ENCODE data around the gene XIRP2.

The XIRP2 gene, protein sequence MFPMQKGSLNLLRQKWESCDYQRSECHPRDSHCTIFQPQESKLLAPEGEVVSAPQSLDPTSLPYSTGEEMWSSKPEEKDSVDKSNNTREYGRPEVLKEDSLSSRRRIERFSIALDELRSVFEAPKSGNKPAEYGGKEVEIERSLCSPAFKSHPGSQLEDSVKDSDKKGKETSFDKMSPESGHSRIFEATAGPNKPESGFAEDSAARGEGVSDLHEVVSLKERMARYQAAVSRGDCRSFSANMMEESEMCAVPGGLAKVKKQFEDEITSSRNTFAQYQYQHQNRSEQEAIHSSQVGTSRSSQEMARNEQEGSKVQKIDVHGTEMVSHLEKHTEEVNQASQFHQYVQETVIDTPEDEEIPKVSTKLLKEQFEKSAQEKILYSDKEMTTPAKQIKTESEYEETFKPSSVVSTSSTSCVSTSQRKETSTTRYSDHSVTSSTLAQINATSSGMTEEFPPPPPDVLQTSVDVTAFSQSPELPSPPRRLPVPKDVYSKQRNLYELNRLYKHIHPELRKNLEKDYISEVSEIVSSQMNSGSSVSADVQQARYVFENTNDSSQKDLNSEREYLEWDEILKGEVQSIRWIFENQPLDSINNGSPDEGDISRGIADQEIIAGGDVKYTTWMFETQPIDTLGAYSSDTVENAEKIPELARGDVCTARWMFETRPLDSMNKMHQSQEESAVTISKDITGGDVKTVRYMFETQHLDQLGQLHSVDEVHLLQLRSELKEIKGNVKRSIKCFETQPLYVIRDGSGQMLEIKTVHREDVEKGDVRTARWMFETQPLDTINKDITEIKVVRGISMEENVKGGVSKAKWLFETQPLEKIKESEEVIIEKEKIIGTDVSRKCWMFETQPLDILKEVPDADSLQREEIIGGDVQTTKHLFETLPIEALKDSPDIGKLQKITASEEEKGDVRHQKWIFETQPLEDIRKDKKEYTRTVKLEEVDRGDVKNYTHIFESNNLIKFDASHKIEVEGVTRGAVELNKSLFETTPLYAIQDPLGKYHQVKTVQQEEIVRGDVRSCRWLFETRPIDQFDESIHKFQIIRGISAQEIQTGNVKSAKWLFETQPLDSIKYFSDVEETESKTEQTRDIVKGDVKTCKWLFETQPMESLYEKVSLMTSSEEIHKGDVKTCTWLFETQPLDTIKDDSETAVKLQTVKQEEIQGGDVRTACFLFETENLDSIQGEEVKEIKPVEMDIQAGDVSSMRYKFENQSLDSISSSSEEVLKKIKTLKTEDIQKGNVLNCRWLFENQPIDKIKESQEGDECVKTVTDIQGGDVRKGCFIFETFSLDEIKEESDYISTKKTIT (N-terminal part only)

DNA sequence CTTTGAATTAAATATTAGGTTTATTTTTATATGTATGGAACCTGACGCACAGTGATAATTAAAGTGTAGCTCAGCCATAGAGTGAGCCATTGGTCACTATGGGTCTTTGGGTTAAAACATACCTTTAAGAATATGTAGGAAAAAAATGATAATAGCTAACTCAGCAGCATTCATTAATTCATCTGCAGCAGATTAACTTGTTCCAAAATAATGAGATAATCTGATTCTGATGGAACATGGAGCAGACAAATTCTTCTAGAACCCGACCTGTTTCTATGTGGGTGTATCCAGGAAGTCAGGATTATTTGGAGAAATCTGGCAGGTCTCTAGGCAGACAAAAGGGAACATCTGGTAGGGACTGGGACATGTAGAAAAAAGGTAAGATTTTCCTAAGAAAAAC is at the start of gene XIRP2:
TSS of gene XIRP2 (plus strand) at position 301 of the 400 bp plus-strand sequence. CDS start 15,003 bp downstream, outside the sequence.
- DNase-seq = no peak

DNA sequence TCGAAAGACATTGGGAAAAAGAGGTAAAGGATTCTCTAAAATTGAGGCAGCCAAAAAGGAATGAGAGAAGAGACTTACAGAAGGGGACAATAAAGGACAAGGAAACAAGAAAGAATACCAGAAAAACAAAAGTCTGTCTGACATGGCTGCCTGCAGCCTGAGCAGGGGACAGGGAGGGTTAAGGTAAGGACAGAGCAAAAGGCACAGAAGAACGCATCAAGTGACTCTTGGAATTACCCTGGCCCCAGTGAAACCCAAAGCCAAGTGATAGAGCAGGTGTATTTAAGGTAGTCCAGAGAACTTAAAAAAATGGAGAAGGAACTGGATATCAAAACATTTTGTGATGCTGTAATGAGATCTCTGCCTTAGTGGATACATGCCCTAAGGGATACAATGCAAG is 47.1 kb upstream of the XIRP2 start:
- DNase-seq = no peak

DNA sequence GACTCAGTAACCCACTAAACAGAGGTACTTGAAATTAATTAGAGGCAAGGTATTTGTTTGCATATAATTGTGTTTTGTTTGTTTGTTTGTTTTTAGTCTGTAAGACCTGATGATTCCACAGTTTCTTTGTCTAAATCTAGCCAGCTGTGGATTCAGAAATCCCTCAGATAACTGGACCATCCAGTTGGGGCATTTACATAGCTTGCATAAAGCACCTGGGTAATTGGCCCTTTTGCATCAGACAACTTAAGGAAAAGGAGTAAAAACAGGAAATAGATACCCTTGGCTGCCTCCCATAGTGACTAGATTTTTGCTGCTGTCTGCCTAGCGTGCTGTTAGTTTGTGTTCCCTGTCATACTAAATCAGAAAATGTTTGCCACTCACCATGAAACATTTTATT is 46.6 kb upstream of the XIRP2 start:
- DNase-seq = no peak

DNA sequence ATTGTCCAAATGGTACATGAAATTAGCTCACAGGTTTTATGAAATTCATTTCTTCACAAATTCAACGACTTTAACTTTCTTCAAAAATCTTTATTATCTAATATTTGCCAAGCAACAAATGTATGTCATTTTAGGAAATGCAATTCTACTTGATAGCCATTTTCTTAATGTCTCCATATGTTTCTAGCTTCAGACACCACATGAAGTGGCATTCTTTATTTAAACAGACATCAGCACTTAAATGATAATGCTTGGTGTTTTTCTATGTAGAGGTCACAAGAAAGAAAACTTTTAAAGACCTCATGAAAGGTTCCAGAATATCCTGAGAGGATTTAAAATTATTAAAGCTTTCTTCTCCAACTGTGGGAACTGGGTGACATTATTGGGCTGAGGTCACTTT is 44.2 kb upstream of the XIRP2 start:
- DNase-seq = no peak

DNA sequence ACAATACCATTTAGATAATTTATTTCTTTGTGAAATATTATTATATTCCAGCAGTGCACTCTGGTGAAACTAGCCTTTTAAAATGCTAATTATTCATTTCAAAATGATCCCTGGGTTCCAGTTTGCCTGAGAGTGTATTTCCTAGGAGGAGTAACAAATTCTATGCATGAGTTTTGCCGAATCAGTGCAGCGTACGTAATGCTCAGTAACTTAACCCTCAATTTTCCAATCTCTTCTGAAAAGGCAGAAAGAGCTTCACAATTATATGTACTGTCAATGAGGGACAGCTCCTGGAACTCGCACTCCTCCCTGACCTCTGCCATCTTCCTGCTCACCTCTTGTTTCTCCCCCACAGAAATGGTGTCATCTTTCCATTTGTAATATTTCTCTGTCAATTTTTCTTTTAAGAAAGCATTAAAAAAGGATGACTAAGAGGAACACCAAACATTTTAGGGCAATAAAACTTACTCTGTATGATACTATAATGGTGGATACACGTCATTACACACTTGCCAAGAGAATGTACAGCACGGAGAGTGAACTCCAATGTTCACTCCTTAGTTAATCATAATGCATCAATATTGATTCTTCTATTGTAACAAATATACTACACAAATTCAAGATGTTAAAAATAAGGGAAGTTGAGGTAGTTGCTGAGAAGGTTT is 25.7 kb upstream of the XIRP2 start:
- DNase-seq = no peak

DNA sequence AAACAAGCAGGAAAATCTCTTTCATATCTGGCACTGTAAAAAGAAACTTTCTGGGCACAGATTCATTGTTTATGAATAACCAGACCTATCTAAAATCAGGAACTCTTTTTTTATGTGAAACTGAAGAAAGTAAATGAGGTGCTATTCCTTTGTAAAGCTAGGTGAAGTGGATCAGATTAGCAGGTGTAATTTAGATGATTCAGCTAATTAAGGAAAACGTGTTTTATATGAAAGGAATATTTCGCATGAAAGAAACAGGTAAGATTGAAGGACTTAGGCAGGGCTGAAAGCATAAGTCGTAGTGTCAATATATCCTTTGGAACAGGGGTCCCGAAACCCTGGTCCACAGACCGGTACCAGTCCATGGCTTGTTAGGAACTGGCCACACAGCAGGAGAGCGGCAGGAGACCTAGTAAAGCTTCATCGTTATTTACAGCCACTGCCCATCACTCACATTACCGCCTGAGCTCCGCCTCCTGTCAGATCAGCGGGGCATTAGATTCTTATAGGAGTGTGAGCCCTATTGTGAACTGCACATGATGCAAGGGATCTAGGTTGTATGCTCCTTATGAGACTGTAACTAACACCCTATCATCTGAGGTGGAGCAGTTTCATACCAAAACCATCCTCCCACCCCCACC is 20.3 kb upstream of the XIRP2 start:
- no peak for DNase-seq

DNA sequence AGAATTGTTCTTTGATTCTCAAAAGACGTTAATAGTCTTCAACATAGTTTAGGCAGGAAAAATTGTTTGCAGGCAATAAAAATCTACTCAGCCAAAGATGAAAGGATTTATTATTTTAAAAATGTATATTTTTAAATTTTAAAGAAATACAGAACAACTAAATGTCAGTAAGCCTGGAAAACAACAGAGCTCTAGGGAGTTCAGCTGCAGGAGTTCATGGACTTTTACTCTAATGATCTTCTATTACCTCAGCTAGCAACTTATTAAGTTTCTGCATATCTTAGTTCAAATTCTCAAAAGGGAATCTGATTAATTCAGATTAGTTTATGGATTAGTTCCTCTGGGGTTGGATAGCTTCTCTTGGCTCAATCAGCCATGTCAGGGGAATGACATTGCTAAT is 17.9 kb upstream of the XIRP2 start:
- no peak for DNase-seq

DNA sequence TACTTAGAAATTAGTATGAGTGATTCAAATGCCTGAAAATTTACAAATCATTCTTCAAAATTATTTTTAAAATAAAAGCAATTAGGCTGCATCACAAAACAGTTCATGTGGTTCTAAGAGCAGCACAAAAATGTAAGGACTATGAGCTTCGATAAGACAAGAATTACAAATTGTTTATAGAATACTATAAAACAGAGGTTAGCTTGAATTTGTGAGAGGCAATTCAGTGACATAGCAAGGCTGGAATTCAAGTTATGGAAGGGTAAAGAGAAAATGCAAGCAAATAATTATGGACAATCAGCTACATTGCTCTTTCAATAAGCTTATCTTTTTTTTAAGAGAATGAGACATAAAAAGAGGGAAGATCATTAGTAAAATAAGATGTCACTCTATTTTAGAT is 7.1 kb upstream of the XIRP2 start:
- no peak for DNase-seq

DNA sequence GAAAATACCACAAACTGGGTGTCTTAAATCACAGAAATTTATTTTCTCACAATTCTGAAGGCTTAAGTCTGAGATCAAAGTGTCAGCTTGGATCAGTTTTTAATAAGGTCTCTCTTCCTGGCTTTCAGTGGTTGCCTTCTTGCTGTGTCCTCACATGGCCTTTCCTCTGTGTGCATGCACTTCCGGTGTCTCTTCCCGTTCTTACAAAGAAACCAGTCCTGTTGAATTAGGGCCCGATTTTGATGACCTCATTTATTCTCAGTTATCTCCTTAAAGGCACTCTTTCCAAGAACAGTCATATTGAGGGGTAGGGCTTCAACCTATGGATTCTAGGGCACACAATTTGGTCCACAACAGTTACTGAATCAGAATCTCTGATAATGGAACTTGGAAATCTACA is 5.4 kb upstream of the XIRP2 start:
- no peak for DNase-seq

DNA sequence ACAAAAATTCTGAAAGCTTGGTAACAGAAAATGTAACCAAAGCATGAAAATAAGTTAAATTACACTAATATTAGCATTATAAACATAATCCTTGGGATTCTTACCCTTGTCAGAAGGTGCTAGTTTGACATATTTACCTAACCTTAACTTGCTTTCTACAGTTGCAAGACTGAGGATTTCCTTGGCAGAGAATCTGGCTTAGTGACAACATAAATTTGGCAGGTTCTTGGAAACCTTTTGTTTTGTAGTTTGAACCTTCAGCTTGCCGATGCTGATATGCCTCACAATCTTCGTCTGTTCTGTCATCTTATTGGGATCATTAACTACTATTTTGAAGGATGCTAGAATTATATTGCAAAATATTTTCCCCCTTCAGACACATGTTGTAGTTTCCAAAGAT is 3.4 kb downstream of the XIRP2 start:
- DNase-seq = no peak

DNA sequence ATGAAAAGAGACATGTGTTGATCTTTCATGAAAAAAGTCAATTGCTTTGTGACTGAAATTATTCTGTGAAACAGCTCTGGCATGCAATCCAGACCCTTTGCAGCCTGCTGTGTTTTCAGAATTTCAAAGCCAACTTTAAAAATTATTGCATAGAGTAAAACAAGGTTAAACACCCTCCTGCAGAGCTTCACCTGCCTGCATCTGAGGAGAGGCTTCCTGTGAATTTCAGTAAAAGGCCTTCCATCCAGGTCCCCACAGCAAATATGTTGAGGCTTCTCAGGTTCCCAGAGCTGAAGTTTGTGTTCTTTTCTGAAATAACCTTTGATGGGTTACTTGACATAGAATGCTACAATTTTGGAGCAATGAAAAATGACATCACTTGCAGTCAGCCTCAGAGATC is 4.1 kb downstream of the XIRP2 start:
- DNase-seq = no peak

DNA sequence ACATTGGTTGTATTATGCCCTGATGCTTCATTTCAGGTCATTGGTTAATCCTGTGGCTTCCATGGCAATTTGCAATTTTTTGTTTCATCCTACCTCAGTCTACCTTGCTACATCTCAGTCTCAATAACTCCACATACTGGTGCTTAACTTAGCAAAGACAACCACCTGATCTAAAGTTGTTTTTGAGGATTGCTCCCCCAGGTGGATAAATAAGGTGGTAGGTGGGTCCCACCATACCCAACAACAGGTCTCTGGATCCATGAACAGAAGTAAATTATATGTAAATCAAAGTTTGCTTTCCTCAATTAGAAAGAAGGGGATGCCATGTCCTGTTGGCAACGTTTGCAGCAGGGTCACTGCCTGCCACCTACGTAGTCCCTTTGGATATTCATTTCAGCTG is 7.0 kb downstream of the XIRP2 start:
- no peak for DNase-seq

DNA sequence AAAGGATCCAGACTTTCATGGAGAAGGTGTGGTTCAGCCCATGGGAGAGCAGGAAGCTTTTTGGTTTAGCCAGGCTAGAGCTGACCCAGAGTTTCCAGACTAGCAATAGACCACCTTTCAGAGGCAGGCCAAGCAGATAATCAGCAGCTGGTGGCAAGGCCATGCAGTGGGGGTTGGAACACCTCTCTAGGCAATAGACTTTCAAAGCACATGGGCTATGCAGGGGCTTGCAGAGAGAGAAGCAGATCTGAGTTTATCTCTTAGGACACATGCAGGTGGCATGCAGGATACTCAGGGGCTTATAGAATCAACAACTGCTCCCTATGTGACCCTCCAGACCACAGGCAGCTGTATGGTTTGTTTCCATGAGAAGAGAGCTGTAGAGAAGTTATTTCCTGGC is 9.4 kb downstream of the XIRP2 start:
- no peak for DNase-seq

DNA sequence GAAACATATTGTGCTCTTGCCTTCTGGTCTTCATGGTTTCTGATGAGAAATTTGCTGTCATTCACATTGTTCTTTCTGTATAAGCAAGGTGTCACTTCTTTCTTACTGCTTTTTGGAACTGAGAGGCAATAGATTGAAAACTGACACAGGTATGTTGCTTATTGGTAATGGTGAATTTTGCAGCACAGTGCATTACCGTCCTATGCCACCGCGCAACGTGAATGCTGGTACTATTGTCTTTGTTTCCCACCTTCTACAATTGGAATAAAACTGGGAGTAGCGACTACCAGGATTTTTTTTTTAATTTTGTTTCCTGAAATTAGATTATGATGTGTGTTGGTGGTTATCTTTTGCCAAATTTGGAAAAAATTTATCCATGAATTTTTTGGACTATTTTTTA is 11.4 kb downstream of the XIRP2 start:
- DNase-seq = no peak

DNA sequence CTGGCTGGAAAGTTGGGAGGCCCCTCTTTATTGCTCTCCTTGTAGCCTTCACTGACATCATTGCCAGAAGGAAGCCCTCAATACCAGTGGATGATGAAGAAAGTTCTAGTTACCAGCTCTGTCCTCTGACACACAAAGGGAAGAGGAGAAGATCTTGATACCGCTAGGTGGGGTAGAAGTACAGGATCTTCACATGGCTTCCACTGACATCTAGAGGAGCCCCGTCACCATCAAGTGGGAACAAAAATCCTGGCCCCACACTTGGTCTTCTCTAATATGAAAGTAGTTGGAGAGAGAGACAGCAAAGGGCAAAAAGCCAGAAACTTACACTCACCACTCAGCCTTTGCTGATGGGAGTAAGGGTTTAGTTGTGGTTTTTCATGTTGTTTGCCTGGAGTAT is 12.4 kb downstream of the XIRP2 start:
- no peak for DNase-seq

DNA sequence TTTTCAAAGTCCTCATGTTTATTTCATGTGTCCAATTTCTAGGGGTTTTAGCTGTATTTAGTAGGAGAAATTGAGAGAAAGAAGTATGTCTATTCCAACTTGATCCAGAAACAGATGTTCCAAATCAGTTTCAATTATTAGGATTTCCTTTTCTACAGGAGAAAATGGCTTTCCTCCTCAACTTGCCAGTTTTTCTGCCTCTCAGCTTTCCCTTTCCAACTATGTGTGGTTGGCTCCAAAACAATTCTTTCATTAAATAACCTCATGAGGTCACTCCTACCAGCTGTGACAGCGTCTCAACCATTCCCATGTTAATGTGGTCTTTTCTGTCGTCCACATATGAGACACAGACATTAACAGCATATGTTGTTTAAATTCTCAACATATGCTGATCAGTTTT is 13.1 kb downstream of the XIRP2 start:
- DNase-seq = no peak

DNA sequence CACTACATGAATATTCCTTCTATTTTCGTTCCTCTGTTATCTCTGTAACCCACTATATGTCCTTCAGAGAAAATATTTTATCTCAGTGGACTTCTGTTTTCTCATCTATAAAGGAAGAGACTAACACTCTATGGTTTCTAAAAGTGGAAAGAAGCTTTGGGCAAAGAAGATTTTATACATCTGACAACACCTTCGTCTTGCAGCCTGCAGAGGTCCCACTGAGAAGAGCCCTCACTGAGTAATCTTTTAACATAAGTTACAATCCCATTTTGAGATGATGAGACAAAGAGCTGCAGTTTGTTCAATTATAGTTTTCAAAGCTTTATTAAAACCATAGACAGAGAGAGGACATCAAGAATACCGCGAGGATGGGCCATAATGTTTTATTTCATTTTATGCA is 28.7 kb downstream of the XIRP2 start:
- no peak for DNase-seq

DNA sequence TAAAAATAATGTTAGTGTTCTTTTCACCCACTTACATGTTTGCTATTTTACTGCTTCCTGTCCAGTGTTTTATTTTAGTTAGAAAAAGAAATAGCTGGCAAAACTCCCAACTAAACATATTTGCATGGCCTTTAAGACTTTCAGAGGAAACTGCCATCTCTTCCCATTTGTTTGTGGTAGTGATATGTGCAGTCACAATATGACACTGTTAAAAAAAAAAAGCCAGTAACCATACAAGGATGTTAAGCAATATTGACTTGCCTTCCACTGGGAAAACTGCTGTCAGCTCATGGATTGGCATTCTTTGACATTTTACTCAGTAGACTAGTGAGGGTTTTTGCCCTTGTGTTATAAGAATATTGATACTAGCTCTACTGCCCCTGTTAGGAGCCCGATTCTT is 29.1 kb downstream of the XIRP2 start:
- no peak for DNase-seq

DNA sequence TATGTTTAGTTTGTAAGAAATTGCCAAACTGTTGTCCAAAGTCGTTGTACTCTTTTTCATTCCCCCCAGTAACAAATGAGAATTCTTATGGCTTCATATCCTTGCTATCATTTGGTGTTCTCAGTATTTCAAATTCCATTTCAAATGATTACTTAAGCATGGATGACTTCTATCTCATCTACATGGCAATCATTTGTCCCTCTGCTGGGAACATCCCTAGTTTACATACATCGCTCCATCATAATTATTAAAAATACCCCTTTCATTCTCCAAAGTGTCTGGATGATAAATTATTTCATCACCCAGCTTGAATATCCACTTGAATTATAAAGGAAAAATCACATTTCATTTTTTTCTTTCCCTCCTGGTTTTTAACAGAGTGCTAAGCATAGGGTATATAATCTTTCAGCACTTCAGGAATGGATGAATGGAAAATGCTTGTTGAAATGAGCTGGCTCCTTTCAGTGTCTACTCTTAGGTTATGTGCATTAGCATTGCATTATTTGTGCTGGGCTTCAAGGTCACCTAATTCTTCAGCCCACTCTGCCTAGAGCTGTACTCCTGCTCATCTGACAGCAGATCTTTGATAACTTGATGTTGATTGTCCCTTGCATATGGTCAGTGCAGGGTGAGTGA is 33.1 kb downstream of the XIRP2 start:
- DNase-seq = no peak

DNA sequence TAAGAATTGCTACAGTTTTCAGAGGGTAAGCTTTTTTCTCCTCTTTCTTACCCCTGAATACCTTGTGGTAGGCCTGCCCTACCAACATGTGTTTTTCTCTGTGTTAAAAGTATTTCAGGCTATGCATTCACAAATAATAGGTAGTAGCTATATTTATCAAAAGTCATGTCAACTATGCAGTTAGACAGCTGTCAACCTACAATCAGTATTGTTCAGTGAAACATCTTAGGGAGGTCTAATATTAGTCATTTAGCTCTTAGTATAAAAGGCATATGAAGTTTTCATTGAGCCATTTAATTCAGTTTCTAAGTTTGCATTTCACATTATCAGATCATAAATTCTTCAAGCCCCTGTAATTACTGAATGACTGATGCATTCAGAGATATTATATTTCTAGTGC is 36.7 kb downstream of the XIRP2 start:
- DNase-seq = no peak

Data from hypothalamus (tissue), 51 donors.